ENCODE data around the gene PRKAA2. TPM values are rescaled to one million over a fixed set of nuclear protein-coding genes. Genes with fewer than 3 reads are reported as not detected.

Gene PRKAA2
- total and polyA plus RNA-seq, 7 experiments from 2014 or later, result not detected

- Histone ChIP-seq H3K9me3 (ENCODE audit: control insufficient read depth in 2 of 3, low read length in 3 of 3) (no peaks in the 10 kb centered on the region), H3K27me3 (ENCODE audit: control insufficient read depth in 2 of 2, insufficient read depth in 2 of 2, low read length in 2 of 2) (peaks cover 4 to 9% of the 10 kb centered on the region in 2 donors), H3K36me3 (ENCODE audit: control insufficient read depth in 2 of 3, insufficient read depth in 3 of 3, low read length in 3 of 3) (no peaks in the 10 kb centered on the region), H3K27ac (ENCODE audit: low read depth, low read length) (no peak overlapping the region), H3K4me1 (ENCODE audit: control insufficient read depth in 2 of 2, insufficient read depth in 2 of 2, low read length in 2 of 2) (no peaks in the 10 kb centered on the region), H3K4me3 (ENCODE audit: low read length) (no peak overlapping the region)
- Mint-ChIP-seq H3K36me3 (no peaks in the 10 kb centered on the region), H3K4me1 (peaks cover 0 to 18% (median 13%) of the 10 kb centered on the region in 7 donors), H3K27me3 (peaks cover 39 to 55% (median 47%) of the 10 kb centered on the region in 5 donors), H3K9me3 (peaks cover 0 to 15% (median 3%) of the 10 kb centered on the region in 11 donors), H3K4me3 (no peak overlapping the region), H3K27ac (no peak overlapping the region)
- intact Hi-C loops (cut with micrococcal nuclease), result no loop called here
- ATAC-seq, result no peak
- ChIA-PET POLR2A (no interaction called here), CTCF (no interaction called here)
- no peak for DNase-seq
Measured at GRCh38 chr1:56648546-56648945, 3.4 kb downstream of the PRKAA2 start.

GRCh38 chr1:56654126-56654923 lies 9.2 kb downstream of the PRKAA2 start:
- no peak overlapping the region for H3K27ac Mint-ChIP-seq
- ATAC-seq (no peak), DNase-seq (no peak)
- H3K4me3 Mint-ChIP-seq, result no peak overlapping the region
- intact Hi-C loops (cut with micrococcal nuclease), result no loop called here
- ChIA-PET CTCF (interaction anchor here (0.6 kb wide), 1 partner anchor 50 kb away, joined by 3 read pairs; no protein-coding TSS in a partner anchor), POLR2A (no interaction called here)
- H3K9me3 ChIP-seq (ENCODE audit: control insufficient read depth in 2 of 3, low read length in 3 of 3), result peaks cover 0 to 10% (median 0%) of the 10 kb centered on the region in 3 experiments
- H3K36me3 ChIP-seq (ENCODE audit: control insufficient read depth in 2 of 3, insufficient read depth in 3 of 3, low read length in 3 of 3), result no peaks in the 10 kb centered on the region
- H3K27ac ChIP-seq (ENCODE audit: low read depth, low read length), result no peak overlapping the region
- H3K9me3 Mint-ChIP-seq, result peaks cover 4 to 39% (median 14%) of the 10 kb centered on the region in 11 donors
- H3K4me1 Mint-ChIP-seq, result no peaks in the 10 kb centered on the region
- H3K27me3 Mint-ChIP-seq, result peaks cover 0 to 14% (median 6%) of the 10 kb centered on the region in 5 donors
- H3K36me3 Mint-ChIP-seq, result peaks cover 0 to 6% (median 0%) of the 10 kb centered on the region in 5 donors
- no peaks in the 10 kb centered on the region for H3K4me1 ChIP-seq (ENCODE audit: control insufficient read depth in 2 of 2, insufficient read depth in 2 of 2, low read length in 2 of 2)
- H3K4me3 ChIP-seq (ENCODE audit: low read length), result no peak overlapping the region
- no peaks in the 10 kb centered on the region for H3K27me3 ChIP-seq (ENCODE audit: control insufficient read depth in 2 of 2, insufficient read depth in 2 of 2, low read length in 2 of 2)

GRCh38 chr1:56655991-56656613 lies 11.0 kb downstream of the PRKAA2 start:
- ChIA-PET POLR2A (no interaction called here), CTCF (no interaction called here)
- Histone ChIP-seq H3K4me3 (ENCODE audit: low read length) (no peak overlapping the region), H3K9me3 (ENCODE audit: control insufficient read depth in 2 of 3, low read length in 3 of 3) (peaks cover 0 to 10% (median 0%) of the 10 kb centered on the region in 3 experiments), H3K27ac (ENCODE audit: low read depth, low read length) (no peak overlapping the region), H3K27me3 (ENCODE audit: control insufficient read depth in 2 of 2, insufficient read depth in 2 of 2, low read length in 2 of 2) (no peaks in the 10 kb centered on the region), H3K4me1 (ENCODE audit: control insufficient read depth in 2 of 2, insufficient read depth in 2 of 2, low read length in 2 of 2) (no peaks in the 10 kb centered on the region), H3K36me3 (ENCODE audit: control insufficient read depth in 2 of 3, insufficient read depth in 3 of 3, low read length in 3 of 3) (no peaks in the 10 kb centered on the region)
- H3K9me3 Mint-ChIP-seq, result peaks cover 4 to 39% (median 14%) of the 10 kb centered on the region in 11 donors
- no peaks in the 10 kb centered on the region for H3K4me1 Mint-ChIP-seq
- H3K27ac Mint-ChIP-seq, result no peak overlapping the region
- ATAC-seq (no peak), DNase-seq (no peak)
- peaks cover 0 to 6% (median 0%) of the 10 kb centered on the region in 5 donors for H3K36me3 Mint-ChIP-seq
- H3K27me3 Mint-ChIP-seq, result peaks cover 0 to 9% (median 5%) of the 10 kb centered on the region in 5 donors
- H3K4me3 Mint-ChIP-seq, result no peak overlapping the region
- intact Hi-C loops (cut with micrococcal nuclease), result no loop called here

- Histone ChIP-seq H3K36me3 (ENCODE audit: control insufficient read depth in 2 of 3, insufficient read depth in 3 of 3, low read length in 3 of 3) (no peaks in the 10 kb centered on the region), H3K9me3 (ENCODE audit: control insufficient read depth in 2 of 3, low read length in 3 of 3) (peaks cover 0 to 10% (median 0%) of the 10 kb centered on the region in 3 experiments), H3K27me3 (ENCODE audit: control insufficient read depth in 2 of 2, insufficient read depth in 2 of 2, low read length in 2 of 2) (no peaks in the 10 kb centered on the region), H3K4me3 (ENCODE audit: low read length) (no peak overlapping the region), H3K4me1 (ENCODE audit: control insufficient read depth in 2 of 2, insufficient read depth in 2 of 2, low read length in 2 of 2) (no peaks in the 10 kb centered on the region), H3K27ac (ENCODE audit: low read depth, low read length) (no peak overlapping the region)
- ChIA-PET POLR2A (no interaction called here), CTCF (no interaction called here)
- Mint-ChIP-seq H3K4me3 (no peak overlapping the region), H3K36me3 (peaks cover 0 to 6% (median 0%) of the 10 kb centered on the region in 5 donors), H3K27ac (no peak overlapping the region), H3K4me1 (no peaks in the 10 kb centered on the region), H3K27me3 (peaks cover 0 to 5% (median 4%) of the 10 kb centered on the region in 5 donors), H3K9me3 (peaks cover 4 to 39% (median 14%) of the 10 kb centered on the region in 11 donors)
- intact Hi-C loops (cut with micrococcal nuclease), result no loop called here
- DNase-seq (no peak), ATAC-seq (no peak)
Measured at GRCh38 chr1:56658254-56658653, 13.1 kb downstream of the PRKAA2 start.

- ChIA-PET POLR2A (no interaction called here), CTCF (no interaction called here)
- Mint-ChIP-seq H3K4me3 (no peak overlapping the region), H3K36me3 (peaks cover 0 to 6% (median 0%) of the 10 kb centered on the region in 5 donors), H3K27me3 (peaks cover 0 to 4% (median 2%) of the 10 kb centered on the region in 5 donors), H3K4me1 (no peaks in the 10 kb centered on the region), H3K9me3 (peaks cover 4 to 31% (median 14%) of the 10 kb centered on the region in 11 donors), H3K27ac (no peak overlapping the region)
- ATAC-seq (no peak), DNase-seq (no peak)
- Histone ChIP-seq H3K27me3 (ENCODE audit: control insufficient read depth in 2 of 2, insufficient read depth in 2 of 2, low read length in 2 of 2) (no peaks in the 10 kb centered on the region), H3K4me3 (ENCODE audit: low read length) (no peak overlapping the region), H3K4me1 (ENCODE audit: control insufficient read depth in 2 of 2, insufficient read depth in 2 of 2, low read length in 2 of 2) (no peaks in the 10 kb centered on the region), H3K9me3 (ENCODE audit: control insufficient read depth in 2 of 3, low read length in 3 of 3) (peaks cover 0 to 10% (median 0%) of the 10 kb centered on the region in 3 experiments), H3K36me3 (ENCODE audit: control insufficient read depth in 2 of 3, insufficient read depth in 3 of 3, low read length in 3 of 3) (no peaks in the 10 kb centered on the region), H3K27ac (ENCODE audit: low read depth, low read length) (no peak overlapping the region)
- intact Hi-C loops (cut with micrococcal nuclease), result no loop called here
Measured at GRCh38 chr1:56660293-56660692, 15.2 kb downstream of the PRKAA2 start.

GRCh38 chr1:56663846-56664245 lies 18.7 kb downstream of the PRKAA2 start:
- H3K9me3 ChIP-seq (ENCODE audit: control insufficient read depth in 2 of 3, low read length in 3 of 3), result no peaks in the 10 kb centered on the region
- Mint-ChIP-seq H3K9me3 (peaks cover 0 to 1% (median 0%) of the 10 kb centered on the region in 11 donors), H3K27me3 (peaks cover 0 to 18% (median 7%) of the 10 kb centered on the region in 5 donors), H3K4me3 (no peak overlapping the region), H3K4me1 (no peaks in the 10 kb centered on the region), H3K36me3 (no peaks in the 10 kb centered on the region), H3K27ac (no peak overlapping the region)
- H3K36me3 ChIP-seq (ENCODE audit: control insufficient read depth in 2 of 3, insufficient read depth in 3 of 3, low read length in 3 of 3), result no peaks in the 10 kb centered on the region
- no peak overlapping the region for H3K27ac ChIP-seq (ENCODE audit: low read depth, low read length)
- intact Hi-C loops (cut with micrococcal nuclease), result no loop called here
- CTCF ChIA-PET, result no interaction called here
- DNase-seq (no peak), ATAC-seq (no peak)
- POLR2A ChIA-PET, result no interaction called here
- H3K4me1 ChIP-seq (ENCODE audit: control insufficient read depth in 2 of 2, insufficient read depth in 2 of 2, low read length in 2 of 2), result no peaks in the 10 kb centered on the region
- no peaks in the 10 kb centered on the region for H3K27me3 ChIP-seq (ENCODE audit: control insufficient read depth in 2 of 2, insufficient read depth in 2 of 2, low read length in 2 of 2)
- H3K4me3 ChIP-seq (ENCODE audit: low read length), result no peak overlapping the region

All from naive thymus-derived CD4-positive, alpha-beta T cell (primary cell).